SK-N-SH (cell line): Measurements from ENCODE around the gene SMAD3.

Experiments
- NFIC ChIP-seq: IDR thresholded peaks from 2 replicates; pipeline ENCODE4 v1.4.0; 2012; ENCODE audit warnings: borderline replicate concordance
- POLR2AphosphoS5 ChIP-seq: IDR thresholded peaks from 2 replicates; pipeline ENCODE4 v1.6.1; 2012; ENCODE audit warnings: low read depth, low read length
- RAD21 ChIP-seq: IDR thresholded peaks from 2 replicates; pipeline ENCODE4 v1.6.1; 2012; ENCODE audit warnings: mild to moderate bottlenecking, low read length
- TF ChIP-seq, protein P1 (sequence below): fragments of 200-600 bp; sonication (generic); IDR thresholded peaks from 2 replicates; pipeline ENCODE4 v1.6.1; 2017; ENCODE audit warnings: antibody characterized with exemption, mild to moderate bottlenecking, moderate library complexity
- TF ChIP-seq, protein P2 (sequence below): IDR thresholded peaks from 2 replicates; pipeline ENCODE4 v1.6.1; 2012; ENCODE audit warnings: mild to moderate bottlenecking, low read depth, low read length, moderate library complexity

DNA sequence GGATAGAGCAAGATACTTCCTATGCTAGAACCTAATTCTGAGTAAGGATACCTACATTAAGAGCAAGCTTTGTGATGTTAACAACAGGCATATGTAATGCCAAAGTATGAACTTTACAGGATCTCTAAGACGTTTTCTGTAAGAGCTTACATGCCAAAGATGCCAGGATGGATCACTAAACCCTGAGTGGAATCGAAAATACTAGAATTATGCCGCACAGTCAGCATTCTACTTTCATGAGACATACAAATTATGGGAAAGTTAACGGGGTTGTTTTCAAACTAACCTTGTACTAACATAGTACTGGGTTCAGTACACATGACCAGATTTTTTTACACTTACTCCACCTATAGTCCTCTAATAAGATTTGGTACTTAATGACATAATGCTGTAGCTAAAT, 134.0 kb downstream of the SMAD3 start:
- TF ChIP-seq, protein P1, sequence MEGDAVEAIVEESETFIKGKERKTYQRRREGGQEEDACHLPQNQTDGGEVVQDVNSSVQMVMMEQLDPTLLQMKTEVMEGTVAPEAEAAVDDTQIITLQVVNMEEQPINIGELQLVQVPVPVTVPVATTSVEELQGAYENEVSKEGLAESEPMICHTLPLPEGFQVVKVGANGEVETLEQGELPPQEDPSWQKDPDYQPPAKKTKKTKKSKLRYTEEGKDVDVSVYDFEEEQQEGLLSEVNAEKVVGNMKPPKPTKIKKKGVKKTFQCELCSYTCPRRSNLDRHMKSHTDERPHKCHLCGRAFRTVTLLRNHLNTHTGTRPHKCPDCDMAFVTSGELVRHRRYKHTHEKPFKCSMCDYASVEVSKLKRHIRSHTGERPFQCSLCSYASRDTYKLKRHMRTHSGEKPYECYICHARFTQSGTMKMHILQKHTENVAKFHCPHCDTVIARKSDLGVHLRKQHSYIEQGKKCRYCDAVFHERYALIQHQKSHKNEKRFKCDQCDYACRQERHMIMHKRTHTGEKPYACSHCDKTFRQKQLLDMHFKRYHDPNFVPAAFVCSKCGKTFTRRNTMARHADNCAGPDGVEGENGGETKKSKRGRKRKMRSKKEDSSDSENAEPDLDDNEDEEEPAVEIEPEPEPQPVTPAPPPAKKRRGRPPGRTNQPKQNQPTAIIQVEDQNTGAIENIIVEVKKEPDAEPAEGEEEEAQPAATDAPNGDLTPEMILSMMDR, result no peak
- TF ChIP-seq, protein P2, sequence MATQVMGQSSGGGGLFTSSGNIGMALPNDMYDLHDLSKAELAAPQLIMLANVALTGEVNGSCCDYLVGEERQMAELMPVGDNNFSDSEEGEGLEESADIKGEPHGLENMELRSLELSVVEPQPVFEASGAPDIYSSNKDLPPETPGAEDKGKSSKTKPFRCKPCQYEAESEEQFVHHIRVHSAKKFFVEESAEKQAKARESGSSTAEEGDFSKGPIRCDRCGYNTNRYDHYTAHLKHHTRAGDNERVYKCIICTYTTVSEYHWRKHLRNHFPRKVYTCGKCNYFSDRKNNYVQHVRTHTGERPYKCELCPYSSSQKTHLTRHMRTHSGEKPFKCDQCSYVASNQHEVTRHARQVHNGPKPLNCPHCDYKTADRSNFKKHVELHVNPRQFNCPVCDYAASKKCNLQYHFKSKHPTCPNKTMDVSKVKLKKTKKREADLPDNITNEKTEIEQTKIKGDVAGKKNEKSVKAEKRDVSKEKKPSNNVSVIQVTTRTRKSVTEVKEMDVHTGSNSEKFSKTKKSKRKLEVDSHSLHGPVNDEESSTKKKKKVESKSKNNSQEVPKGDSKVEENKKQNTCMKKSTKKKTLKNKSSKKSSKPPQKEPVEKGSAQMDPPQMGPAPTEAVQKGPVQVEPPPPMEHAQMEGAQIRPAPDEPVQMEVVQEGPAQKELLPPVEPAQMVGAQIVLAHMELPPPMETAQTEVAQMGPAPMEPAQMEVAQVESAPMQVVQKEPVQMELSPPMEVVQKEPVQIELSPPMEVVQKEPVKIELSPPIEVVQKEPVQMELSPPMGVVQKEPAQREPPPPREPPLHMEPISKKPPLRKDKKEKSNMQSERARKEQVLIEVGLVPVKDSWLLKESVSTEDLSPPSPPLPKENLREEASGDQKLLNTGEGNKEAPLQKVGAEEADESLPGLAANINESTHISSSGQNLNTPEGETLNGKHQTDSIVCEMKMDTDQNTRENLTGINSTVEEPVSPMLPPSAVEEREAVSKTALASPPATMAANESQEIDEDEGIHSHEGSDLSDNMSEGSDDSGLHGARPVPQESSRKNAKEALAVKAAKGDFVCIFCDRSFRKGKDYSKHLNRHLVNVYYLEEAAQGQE, result no peak
- TF ChIP-seq POLR2AphosphoS5 (no peak), RAD21 (no peak), NFIC (no peak)
